ENCODE data around the gene DEXI.

GRCh38 chr16:10940501-10941079 is 1.7 kb downstream of the DEXI start:
- TF ChIP-seq CTCF (conservative IDR thresholded peaks at IDR 0.05) (no peak), ZFX (IDR thresholded peaks at IDR 0.05) (no peak)
